ENCODE measurements around the gene ALKBH3.

Gene ALKBH3

GRCh38 chr11:43937434-43938411 lies 57.1 kb downstream of the ALKBH3 start:
- DNase-seq (ENCODE audit: low spot score), result no peak
- no peak for TF ChIP-seq CTCF (IDR thresholded peaks at IDR 0.05; ENCODE audit: borderline replicate concordance, control extremely low read depth, extremely low read depth, insufficient read depth, missing control alignments)
- in situ Hi-C loops (cut with MboI; ENCODE audit: low sequenced_read_pairs, unreplicated experiment), result no loop called here

GRCh38 chr11:43941257-43941994 lies 60.8 kb downstream of the ALKBH3 start:
- in situ Hi-C loops (cut with MboI; ENCODE audit: low sequenced_read_pairs, unreplicated experiment), result no loop called here
- TF ChIP-seq CTCF (IDR thresholded peaks at IDR 0.05; ENCODE audit: borderline replicate concordance, control extremely low read depth, extremely low read depth, insufficient read depth, missing control alignments), result no peak
- DNase-seq (ENCODE audit: low spot score), result no peak

- TF ChIP-seq CTCF (IDR thresholded peaks at IDR 0.05; ENCODE audit: borderline replicate concordance, control extremely low read depth, extremely low read depth, insufficient read depth, missing control alignments), result no peak
- in situ Hi-C loops (cut with MboI; ENCODE audit: low sequenced_read_pairs, unreplicated experiment), result no loop called here
- DNase-seq (ENCODE audit: low spot score), result no peak
These were observed 62.2 kb downstream of the ALKBH3 start for GRCh38 chr11:43942662-43943371.

GRCh38 chr11:43943372-43943930 lies 62.8 kb downstream of the ALKBH3 start:
- no peak for TF ChIP-seq CTCF (IDR thresholded peaks at IDR 0.05; ENCODE audit: borderline replicate concordance, control extremely low read depth, extremely low read depth, insufficient read depth, missing control alignments)
- DNase-seq (ENCODE audit: low spot score), result no peak
- in situ Hi-C loops (cut with MboI; ENCODE audit: low sequenced_read_pairs, unreplicated experiment), result no loop called here

GRCh38 chr11:43943931-43944751 lies 63.5 kb downstream of the ALKBH3 start:
- no peak for DNase-seq (ENCODE audit: low spot score)
- TF ChIP-seq CTCF (IDR thresholded peaks at IDR 0.05; ENCODE audit: borderline replicate concordance, control extremely low read depth, extremely low read depth, insufficient read depth, missing control alignments), result no peak
- in situ Hi-C loops (cut with MboI; ENCODE audit: low sequenced_read_pairs, unreplicated experiment), result no loop called here
